CD4-positive, alpha-beta T cell treated with Interleukin-4 for 4 hours (primary cell): ENCODE measurements around the gene KPNB1.
A peak's percentile ranks its signal among the peaks of the same experiment; 100 is the strongest.

Experiments used
- DNase-seq: peaks from one replicate; pipeline ENCODE4 v3.0.0-alpha.2; 2020

Gene KPNB1

DNA sequence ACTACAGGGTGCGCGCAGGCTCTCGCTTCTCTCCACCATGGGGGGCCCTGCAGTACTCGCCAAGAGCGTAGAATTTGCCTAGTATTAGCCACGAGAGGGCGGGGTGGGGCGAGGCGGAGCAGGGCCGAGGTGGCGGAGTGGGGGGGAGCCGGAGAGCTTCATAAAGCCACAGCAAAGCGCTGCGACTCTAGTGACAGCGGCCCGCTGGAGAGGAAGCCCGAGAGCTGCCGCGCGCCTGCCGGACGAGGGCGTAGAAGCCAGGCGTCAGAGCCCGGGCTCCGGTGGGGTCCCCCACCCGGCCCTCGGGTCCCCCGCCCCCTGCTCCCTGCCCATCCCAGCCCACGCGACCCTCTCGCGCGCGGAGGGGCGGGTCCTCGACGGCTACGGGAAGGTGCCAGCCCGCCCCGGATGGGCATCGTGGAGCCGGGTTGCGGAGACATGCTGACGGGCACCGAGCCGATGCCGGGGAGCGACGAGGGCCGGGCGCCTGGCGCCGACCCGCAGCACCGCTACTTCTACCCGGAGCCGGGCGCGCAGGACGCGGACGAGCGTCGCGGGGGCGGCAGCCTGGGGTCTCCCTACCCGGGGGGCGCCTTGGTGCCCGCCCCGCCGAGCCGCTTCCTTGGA, 83.4 kb downstream of the KPNB1 start, which contains the start of gene TBX21:
TBX21 (plus strand) TSS at position 190 of the 627 bp plus-strand sequence; CDS start at position 409, 219 bp downstream.
- peak; percentile 92 for DNase-seq

DNA sequence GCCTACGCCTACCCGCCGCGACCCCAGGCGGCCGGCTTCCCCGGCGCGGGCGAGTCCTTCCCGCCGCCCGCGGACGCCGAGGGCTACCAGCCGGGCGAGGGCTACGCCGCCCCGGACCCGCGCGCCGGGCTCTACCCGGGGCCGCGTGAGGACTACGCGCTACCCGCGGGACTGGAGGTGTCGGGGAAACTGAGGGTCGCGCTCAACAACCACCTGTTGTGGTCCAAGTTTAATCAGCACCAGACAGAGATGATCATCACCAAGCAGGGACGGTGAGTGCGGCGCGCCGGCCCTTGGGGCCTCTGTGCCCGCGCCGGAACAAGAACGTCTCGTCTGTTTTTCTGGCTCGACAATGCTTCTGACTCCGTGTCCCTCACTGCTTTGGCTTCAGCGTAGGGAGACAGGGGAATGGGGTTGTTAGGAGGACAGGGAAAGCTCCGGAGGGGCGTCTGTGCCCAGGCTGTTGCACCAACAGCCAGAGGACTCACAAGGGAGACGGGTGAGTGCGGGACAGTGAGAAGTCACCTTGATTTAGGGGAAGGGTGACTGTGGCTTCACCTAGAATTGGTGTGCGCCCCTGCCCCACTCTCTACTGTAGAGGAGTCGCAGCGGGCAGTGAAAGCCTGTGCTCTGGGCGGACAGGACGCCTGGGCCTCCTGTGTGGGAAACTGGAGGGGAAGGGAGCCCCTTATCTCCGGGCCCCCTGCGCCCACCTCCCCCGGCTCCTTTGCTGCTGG, 84.1 kb downstream of the KPNB1 start:
- no peak for DNase-seq

DNA sequence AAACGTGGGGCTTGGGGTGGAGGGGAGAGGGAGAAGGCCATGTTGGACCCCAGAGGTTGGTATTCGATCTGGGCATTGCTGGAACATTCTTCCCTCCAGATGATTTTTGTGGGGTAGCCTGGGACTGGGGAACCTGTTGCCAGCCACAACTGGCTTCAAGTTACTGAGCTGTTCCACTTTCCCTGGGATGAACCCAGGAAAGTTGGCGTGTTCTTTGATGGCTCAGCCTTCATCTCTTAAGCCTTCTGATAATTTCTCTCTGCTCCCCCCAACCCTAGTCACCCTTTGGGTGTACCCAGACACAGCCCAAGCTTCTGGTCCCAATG, 85.4 kb downstream of the KPNB1 start:
- DNase-seq, result no peak
